ENCODE data around the gene SLC35B4.

SLC35B4 gene

DNA sequence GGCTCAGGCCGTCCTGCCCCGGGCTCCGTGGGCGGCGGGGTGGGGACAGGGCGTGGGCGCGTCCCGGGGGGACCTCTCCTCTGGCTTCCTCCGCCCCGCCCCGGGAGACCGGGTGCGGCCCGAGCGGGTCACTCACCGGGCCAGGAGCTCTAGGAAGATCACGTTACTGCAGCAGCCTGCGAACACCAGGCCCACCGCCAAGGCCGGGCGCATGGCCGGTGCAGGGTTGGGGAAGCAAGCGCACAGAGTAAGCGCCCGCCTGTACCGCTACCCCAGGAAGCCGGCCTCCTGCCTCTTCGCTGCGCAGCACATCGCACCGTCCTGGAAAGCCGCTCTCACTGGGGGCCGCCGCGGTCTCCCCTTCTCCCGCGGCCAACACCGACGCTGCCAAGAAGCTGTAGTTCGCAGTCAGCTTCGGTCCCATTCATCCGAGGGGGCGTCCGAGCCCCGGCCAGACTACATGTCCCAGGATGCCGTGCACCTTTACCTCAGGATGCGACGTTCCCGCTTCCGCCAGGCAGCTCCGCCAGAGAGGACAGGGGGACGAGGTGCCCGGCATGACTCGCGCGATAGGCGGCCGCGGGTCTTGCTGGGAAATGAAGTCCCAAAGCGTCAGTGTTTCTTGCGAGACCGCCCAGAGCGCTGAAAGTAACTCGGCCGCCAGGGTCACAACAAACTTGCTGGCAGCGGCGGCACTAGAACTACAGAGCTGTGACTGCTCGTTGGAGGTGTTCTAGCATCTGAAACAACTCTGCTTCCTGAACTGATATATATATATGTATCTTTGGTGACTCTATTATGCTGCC lies at the start of gene SLC35B4:
Gene SLC35B4 (minus strand): TSS at position 392 of the 806 bp plus-strand sequence. CDS start 179 bp downstream, at position 213.
- DNase-seq (ENCODE audit: low spot score), result peak; percentile 100

GRCh38 chr7:134366481-134366880 lies 49.8 kb upstream of the SLC35B4 start:
- DNase-seq (ENCODE audit: low spot score), result no peak

- DNase-seq (ENCODE audit: low spot score), result peak; percentile 81
These were observed 48.8 kb upstream of the SLC35B4 start for GRCh38 chr7:134365341-134366054.

DNA sequence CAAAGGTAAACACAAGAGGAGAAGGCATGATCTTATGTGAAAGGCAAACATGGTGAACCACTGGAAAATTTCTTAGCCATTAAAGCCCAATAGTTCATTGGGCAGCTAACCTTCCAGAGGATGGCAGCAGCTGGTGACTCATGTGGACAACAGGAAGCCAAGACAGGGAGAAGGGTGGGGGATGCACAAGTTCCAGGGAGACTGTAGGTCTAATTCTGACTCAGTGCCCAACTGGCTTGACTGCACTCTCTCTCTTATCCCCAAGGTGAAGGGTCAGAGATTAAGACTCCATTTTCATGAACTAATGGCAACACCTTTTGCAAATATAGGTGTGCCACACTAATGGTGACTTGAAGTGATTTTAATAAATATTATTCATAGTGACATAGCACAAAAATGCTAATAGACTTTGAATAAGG lies 47.9 kb upstream of the SLC35B4 start:
- DNase-seq (ENCODE audit: low spot score), result peak; percentile 89

- no peak for DNase-seq (ENCODE audit: low spot score)
These were observed 46.1 kb upstream of the SLC35B4 start for GRCh38 chr7:134362587-134363483.

- no peak for DNase-seq (ENCODE audit: low spot score)
These were observed 43.2 kb upstream of the SLC35B4 start for GRCh38 chr7:134359787-134360432.

- no peak for DNase-seq (ENCODE audit: low spot score)
These were observed 40.8 kb upstream of the SLC35B4 start for GRCh38 chr7:134357486-134357885.

- DNase-seq (ENCODE audit: low spot score), result no peak
These were observed 39.7 kb upstream of the SLC35B4 start for GRCh38 chr7:134356421-134356936.

DNA sequence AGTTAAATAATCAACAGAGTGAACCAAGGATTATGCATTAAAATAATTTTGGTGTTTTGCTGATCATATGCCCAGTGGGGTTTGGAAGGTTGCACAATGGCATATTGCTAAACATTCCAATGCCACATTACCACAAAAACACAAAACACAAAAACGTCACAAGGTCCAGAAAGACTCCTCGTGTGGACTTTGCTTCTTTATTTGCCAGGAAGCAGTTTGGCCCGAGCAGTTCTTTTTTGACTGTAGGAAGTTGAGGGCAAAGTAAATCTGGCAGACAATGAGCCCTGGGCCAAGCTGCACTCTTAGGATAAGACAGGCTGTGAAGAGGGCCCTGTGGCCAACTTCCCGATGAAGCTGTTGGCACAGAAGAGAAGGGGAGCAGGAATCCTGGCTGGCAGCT lies 39.2 kb upstream of the SLC35B4 start:
- DNase-seq (ENCODE audit: low spot score), result no peak

DNA sequence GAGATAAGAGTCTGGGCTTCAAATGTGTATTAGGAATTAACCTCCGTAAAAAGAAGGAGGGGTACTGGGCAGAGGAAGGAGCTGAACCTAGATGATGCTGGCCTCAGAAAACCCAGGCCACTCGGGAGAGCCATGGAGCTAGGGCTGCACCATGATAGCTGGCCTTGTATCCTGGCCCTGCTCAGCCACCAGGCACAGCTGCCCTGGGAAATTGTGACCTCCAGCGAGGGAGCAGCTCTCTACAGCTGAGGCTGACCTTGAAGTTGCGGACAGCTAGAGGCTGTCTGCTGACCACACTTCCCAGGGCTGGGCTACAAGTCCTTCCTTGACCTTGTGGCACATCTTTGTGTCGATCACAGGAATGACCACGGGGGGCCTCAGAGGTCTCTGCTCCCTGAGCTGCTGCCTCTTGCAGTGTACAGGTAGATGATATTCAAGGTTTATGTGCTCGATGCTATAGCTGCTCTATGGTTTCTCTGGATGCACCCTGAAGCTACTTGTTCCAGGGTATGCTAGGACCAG lies 38.3 kb upstream of the SLC35B4 start:
- no peak for DNase-seq (ENCODE audit: low spot score)

- DNase-seq (ENCODE audit: low spot score), result no peak
These were observed 36.7 kb upstream of the SLC35B4 start for GRCh38 chr7:134353411-134353810.

- DNase-seq (ENCODE audit: low spot score), result no peak
These were observed 34.7 kb upstream of the SLC35B4 start for GRCh38 chr7:134351424-134351823.

- no peak for DNase-seq (ENCODE audit: low spot score)
These were observed 34.0 kb upstream of the SLC35B4 start for GRCh38 chr7:134350709-134351108.

- no peak for DNase-seq (ENCODE audit: low spot score)
These were observed 30.8 kb upstream of the SLC35B4 start for GRCh38 chr7:134347567-134347966.

GRCh38 chr7:134343796-134344195 lies 27.1 kb upstream of the SLC35B4 start:
- DNase-seq (ENCODE audit: low spot score), result no peak

DNA sequence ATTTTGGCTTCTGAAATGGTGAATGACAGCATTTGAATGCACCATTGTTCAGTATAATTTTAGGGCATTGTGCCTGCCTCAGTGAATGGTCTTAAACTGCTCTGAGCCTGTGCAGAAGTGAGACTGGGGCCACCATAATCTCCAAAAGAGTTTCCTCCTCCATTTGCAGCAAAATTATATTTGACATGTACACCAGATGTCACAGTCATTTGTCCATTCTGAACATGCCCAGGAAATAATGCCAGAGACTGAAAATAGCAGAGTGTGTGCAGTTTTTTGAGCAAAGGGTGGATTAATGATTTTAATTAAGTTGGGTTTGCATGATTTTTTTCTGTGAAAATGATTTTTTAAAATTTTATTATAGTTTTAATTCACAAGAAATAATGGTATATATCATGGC lies 26.4 kb upstream of the SLC35B4 start:
- DNase-seq (ENCODE audit: low spot score), result no peak

GRCh38 chr7:134339475-134339874 lies 22.7 kb upstream of the SLC35B4 start:
- DNase-seq (ENCODE audit: low spot score), result no peak

DNA sequence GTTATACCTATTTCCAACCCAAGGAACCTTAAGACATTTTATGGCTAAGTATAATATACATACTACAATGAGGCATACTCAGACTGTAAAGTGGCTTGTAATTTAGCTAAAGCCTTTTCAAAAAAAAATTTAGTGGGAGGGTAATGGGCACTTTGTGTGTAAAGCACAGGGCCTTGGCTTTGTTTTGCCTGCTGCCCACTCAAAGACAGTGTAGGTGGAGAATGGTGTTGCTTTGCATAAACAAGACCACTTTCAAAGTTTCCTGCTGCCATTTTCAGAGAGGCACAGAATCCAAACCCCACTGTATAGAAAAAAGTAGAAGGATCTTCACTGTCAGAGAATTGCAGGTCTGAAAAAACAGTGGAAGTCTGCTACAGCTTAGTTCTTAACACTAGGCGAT lies 21.2 kb upstream of the SLC35B4 start:
- no peak for DNase-seq (ENCODE audit: low spot score)

- DNase-seq (ENCODE audit: low spot score), result no peak
These were observed 17.7 kb upstream of the SLC35B4 start for GRCh38 chr7:134334408-134334807.

DNA sequence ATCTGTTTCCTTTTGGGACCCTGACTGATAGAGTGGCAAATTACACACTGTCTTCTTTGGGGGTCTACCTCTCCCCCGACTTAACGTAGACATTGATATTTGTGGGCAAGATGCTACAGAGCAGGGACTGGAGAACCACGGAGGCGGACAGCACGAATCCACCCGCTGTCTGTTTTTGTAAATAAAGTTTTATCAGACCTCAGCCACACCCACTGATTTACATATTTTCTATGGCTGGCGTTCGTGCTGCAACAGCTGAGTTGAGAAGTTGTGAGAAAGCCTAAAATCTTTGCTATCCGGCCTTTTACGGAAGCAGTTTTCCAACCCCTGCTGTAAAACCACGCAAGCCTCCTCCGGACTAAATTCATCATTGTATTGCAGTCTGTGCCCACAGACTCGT lies 17.2 kb upstream of the SLC35B4 start:
- DNase-seq (ENCODE audit: low spot score), result no peak

GRCh38 chr7:134332892-134333291 lies 16.2 kb upstream of the SLC35B4 start:
- DNase-seq (ENCODE audit: low spot score), result no peak

Measured in LoVo (cell line).